ENCODE data around the gene SERP1. TPM values are rescaled to one million over a fixed set of nuclear protein-coding genes. Genes with fewer than 3 reads are reported as not detected.
A peak's percentile ranks its signal among the peaks of the same experiment; 100 is the strongest.

SERP1 gene
- total RNA-seq, 1 donor from 2014 or later, result 91.4 TPM

DNA sequence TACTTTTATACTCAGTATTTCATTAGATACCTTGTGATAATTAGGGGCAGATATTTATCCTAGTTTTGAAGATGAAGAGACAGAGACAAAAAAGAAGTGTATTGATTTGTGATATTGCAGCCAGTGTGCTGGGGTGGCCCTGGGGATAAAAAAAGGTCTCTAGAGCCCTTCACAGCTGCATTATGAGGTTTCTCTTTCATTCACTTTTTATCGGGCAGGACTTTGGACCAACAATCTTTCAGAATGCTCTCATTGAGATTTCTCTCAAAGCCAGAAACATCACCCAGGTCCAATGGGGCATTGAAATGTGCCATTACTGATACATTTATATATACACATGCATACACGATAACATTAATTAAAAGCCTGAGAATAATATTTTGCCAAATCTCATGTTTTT, 36.3 kb upstream of the SERP1 start:
- Mint-ChIP-seq H3K27me3 (ENCODE audit: low read depth) (no peaks in the 10 kb centered on the region), H3K27ac (ENCODE audit: unreplicated experiment) (no peak overlapping the region), H3K36me3 (ENCODE audit: low read depth) (peaks cover 17% of the 10 kb centered on the region), H3K4me3 (ENCODE audit: unreplicated experiment) (no peak overlapping the region), H3K4me1 (ENCODE audit: low read depth) (no peaks in the 10 kb centered on the region), H3K9me3 (ENCODE audit: low read depth) (no peaks in the 10 kb centered on the region)
- DNase-seq (ENCODE audit: low spot score), result no peak
- no peak for TF ChIP-seq CTCF (IDR thresholded peaks at IDR 0.05)

DNA sequence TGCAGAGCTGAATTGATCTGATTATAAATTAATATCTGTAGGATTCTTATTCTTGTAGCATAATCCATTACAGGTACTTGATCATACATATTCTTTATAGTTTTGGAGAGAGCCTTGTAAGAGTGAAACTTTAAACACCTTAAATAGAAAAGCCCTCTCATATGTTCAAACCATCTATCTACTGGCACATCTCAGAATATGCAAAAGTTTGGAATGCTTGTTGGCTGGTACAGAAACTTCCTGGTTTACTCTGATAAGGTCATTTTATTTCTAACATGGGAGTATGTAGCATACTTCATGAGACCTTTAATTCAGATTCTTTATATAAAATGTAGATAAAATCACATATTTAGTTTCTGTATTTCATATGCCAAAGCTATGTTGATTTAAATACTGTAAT, 34.9 kb upstream of the SERP1 start:
- Mint-ChIP-seq H3K4me1 (ENCODE audit: low read depth) (no peaks in the 10 kb centered on the region), H3K4me3 (ENCODE audit: unreplicated experiment) (no peak overlapping the region), H3K27ac (ENCODE audit: unreplicated experiment) (no peak overlapping the region), H3K36me3 (ENCODE audit: low read depth) (peaks cover 18% of the 10 kb centered on the region), H3K9me3 (ENCODE audit: low read depth) (no peaks in the 10 kb centered on the region), H3K27me3 (ENCODE audit: low read depth) (no peaks in the 10 kb centered on the region)
- DNase-seq (ENCODE audit: low spot score), result no peak
- no peak for TF ChIP-seq CTCF (IDR thresholded peaks at IDR 0.05)

DNA sequence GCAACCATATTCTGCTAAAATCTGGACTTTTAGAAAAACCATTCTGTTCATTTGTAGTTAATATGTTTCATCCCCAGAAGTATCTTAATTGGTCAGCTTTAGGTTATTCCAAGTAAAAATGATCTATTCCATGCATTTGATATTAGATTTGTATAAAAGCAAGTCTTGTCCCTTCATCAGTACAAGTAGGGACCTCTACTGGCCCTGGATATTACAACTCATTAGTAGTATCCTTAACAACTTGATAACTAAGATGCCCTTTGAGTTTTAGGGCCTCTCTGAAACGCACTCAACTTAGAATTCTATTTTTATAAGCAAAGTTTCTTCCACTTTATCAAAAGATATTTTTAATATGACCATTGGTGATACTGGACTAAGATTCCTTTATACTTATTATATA, 31.6 kb upstream of the SERP1 start:
- TF ChIP-seq CTCF (IDR thresholded peaks at IDR 0.05), result peak; percentile 51
- H3K4me1 Mint-ChIP-seq (ENCODE audit: low read depth), result no peaks in the 10 kb centered on the region
- no peak overlapping the region for H3K27ac Mint-ChIP-seq (ENCODE audit: unreplicated experiment)
- no peaks in the 10 kb centered on the region for H3K27me3 Mint-ChIP-seq (ENCODE audit: low read depth)
- no peaks in the 10 kb centered on the region for H3K9me3 Mint-ChIP-seq (ENCODE audit: low read depth)
- no peak overlapping the region for H3K4me3 Mint-ChIP-seq (ENCODE audit: unreplicated experiment)
- no peak for DNase-seq (ENCODE audit: low spot score)
- peaks cover 11% of the 10 kb centered on the region for H3K36me3 Mint-ChIP-seq (ENCODE audit: low read depth)

- H3K27ac Mint-ChIP-seq (ENCODE audit: unreplicated experiment), result no peak overlapping the region
- TF ChIP-seq CTCF (IDR thresholded peaks at IDR 0.05), result no peak
- no peak for DNase-seq (ENCODE audit: low spot score)
- no peaks in the 10 kb centered on the region for H3K9me3 Mint-ChIP-seq (ENCODE audit: low read depth)
- peaks cover 11% of the 10 kb centered on the region for H3K36me3 Mint-ChIP-seq (ENCODE audit: low read depth)
- no peak overlapping the region for H3K4me3 Mint-ChIP-seq (ENCODE audit: unreplicated experiment)
- H3K27me3 Mint-ChIP-seq (ENCODE audit: low read depth), result no peaks in the 10 kb centered on the region
- peaks cover 10% of the 10 kb centered on the region for H3K4me1 Mint-ChIP-seq (ENCODE audit: low read depth)
These were observed 21.0 kb upstream of the SERP1 start for GRCh38 chr3:150567328-150567727.

GRCh38 chr3:150564243-150564642, 17.9 kb upstream of the SERP1 start:
- Mint-ChIP-seq H3K4me1 (ENCODE audit: low read depth) (peaks cover 7% of the 10 kb centered on the region), H3K9me3 (ENCODE audit: low read depth) (no peaks in the 10 kb centered on the region), H3K27ac (ENCODE audit: unreplicated experiment) (no peak overlapping the region), H3K4me3 (ENCODE audit: unreplicated experiment) (no peak overlapping the region), H3K27me3 (ENCODE audit: low read depth) (no peaks in the 10 kb centered on the region), H3K36me3 (ENCODE audit: low read depth) (peaks cover 9% of the 10 kb centered on the region)
- DNase-seq (ENCODE audit: low spot score), result no peak
- TF ChIP-seq CTCF (IDR thresholded peaks at IDR 0.05), result no peak
